ENCODE results near the gene KCP.

KCP gene

GRCh38 chr7:128904381-128905197, 5.9 kb downstream of the KCP start:
- no peak for DNase-seq

- DNase-seq = no peak
Observed at GRCh38 chr7:128903621-128904361, 6.7 kb downstream of the KCP start.

DNA sequence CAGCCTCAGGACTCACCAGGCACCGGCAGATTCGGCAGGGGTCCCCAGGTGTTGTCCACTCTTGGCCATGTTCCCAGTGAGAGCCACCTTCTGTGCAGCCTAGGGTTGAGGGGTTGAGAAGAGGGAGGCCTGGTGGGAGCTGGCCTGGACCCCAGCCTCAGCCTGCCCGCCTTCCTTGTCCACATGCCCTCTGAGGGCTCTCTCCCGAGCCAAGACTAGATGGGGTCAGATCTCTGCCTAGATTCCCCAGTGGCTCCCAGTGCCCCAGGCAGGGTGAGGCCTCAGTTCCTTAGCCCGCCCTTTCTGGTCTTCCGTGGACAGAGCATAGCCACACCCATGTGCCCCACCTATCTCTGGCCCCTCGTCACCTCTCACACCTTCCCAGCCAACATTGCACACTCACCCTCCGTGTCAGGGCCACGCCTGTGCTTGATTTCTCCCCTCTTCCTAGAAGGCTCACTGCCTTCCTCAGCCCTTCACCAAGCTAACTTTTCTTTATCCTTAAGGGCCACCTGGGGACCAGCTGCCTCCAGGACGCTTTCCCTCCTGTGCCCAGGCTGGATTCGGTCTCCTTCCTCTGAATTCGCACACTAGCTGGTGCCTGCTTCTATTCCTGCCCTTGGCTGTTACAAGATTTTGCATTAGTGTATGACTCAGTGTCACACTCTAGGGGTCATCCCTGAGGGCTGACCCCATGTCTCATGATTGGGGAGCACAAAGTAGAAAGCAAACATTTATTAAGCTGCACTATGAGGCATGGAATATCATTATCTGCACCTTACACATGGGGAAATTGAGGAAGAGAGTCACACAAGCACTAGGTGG, 7.5 kb downstream of the KCP start:
- DNase-seq = no peak

- no peak for DNase-seq
Observed at GRCh38 chr7:128900237-128900636, 10.3 kb downstream of the KCP start.

DNA sequence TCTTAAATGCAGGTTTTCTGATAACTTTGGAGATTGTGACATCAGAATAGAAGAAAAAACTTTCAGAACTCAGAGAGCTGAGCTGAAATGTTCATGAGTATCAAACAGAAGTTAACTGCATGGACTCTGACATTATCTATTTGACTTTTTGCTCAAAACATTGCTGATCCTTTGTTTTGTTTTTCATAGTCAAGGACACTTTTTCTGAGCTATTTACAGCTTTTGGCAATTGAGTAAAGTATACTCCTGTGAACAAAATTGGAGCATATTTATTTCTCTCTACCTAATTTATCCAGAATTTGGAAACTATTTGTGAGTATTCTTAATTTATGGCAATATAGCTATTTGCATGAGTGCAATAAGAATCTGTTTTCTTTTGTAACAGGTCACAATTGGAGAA, 11.1 kb downstream of the KCP start:
- no peak for DNase-seq

- DNase-seq = no peak
Observed at GRCh38 chr7:128895320-128895719, 15.2 kb downstream of the KCP start.

DNA sequence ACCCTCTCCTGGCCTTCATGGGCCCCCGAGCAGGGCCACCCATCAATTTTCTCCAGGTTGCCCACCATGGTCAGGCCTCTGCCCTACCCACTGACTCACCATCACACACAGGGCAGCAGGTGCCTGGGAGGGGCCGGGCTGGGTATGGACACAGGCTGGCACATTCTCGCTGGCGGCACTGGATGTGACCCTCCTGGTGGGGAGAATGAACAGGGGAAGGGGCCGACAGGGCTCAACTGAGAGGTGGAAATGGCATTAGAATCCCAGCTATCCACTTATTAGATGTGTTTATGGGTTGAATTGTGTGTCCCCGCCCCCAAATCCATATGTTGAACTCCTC, 16.4 kb downstream of the KCP start:
- no peak for DNase-seq

- no peak for DNase-seq
Observed at GRCh38 chr7:128893251-128894100, 17.0 kb downstream of the KCP start.

DNA sequence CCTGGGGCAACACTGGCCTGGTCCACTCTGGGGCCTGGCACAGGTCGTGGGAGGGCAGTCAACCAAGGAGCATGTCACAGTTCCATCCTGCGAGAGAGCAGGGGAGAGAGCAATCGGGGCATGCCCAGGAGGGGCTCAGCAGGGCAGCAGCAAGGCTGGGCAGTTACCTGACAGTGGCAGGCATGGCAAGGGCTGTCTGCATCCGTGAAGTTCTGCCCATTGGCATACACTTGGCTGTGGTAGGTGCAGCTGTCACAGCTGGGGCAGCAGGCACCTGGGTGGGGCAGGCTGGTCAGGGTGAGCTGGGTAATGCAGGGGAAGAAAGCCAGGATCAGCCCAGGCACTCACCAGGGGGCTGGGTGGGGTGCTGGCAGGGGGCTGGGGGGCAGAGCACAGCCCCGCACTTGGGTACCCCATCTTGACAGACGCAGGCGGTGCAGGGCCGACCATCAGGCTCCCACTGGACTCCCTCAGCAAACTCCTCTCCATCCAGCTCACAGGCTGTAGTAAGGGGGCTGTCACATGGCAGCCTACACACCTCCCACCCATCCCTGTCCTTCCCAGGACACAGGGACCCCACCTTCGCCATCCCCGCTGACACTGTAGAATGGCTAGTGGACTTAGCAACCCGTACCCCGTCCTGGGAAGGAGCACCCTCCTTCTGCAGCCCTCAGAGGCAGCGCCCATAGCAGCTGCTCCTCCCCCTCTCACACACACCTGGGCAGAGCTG, 17.8 kb downstream of the KCP start:
- DNase-seq = no peak

GRCh38 chr7:128891942-128892269, 18.6 kb downstream of the KCP start:
- DNase-seq = no peak

GRCh38 chr7:128891110-128891941, 19.2 kb downstream of the KCP start:
- no peak for DNase-seq

GRCh38 chr7:128890306-128891109, 20.0 kb downstream of the KCP start:
- DNase-seq = no peak

DNA sequence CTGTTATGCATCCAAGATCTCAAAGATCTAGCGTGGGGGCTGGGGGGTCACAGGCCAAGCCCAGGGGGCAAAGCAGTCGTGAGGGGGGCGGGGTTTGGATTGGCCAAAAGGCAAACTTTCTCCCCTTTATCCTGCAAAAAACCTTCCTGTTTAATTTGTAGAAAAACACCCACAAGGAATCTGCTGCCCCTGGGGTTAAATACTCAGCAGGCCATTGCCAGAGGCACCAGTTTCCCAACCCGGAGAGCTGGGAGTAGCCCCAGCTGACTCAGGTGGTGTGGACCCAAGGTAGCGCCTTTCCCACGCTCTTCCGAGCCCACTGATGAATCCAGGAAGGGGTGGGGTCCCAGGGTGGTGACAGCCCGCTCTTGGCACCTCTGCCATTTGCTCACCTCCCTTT, 21.4 kb downstream of the KCP start:
- DNase-seq = no peak

DNA sequence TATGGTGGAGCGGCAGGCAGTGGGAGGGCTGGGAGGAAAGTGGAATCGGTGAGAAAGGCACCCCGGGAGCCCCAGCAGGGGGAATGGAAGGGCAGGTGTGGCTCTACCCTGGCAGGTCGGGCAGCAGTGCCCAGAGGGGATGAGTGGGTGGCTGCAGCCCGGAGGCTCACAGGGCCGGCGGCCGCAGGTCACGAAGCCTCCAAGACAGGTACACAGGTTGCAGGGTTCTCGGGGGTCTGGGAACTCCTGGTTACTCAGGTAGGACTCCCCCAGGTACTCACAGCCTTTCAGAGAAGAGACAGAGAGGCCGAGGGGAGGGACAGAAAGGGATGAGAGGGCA, 21.8 kb downstream of the KCP start:
- no peak for DNase-seq

DNA sequence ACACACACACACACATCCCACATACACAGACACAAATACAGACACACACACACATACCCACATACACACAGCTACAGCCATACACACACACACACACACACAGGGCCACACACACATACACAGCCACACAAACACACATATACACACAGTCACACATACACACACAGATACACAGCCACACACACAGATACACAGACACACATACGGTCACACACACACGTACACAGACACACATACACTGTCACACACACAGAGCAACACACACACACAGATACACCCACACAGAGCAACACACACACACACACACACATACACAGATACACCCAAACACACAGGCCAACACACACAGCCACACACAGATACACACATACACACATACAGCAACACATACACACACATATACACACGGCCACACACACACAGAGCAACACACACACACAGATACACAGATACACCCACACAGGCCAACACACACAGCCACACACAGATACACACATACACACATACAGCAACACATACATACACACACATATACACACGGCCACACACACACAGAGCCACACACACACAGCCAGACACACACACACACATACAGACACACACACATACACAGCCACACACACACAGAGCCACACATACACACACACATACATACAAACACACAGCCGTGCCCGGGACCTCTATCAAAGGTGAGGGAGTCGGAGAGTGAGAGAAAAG, 22.3 kb downstream of the KCP start:
- DNase-seq = no peak

- DNase-seq = no peak
Observed at GRCh38 chr7:128887169-128888038, 23.1 kb downstream of the KCP start.

DNA sequence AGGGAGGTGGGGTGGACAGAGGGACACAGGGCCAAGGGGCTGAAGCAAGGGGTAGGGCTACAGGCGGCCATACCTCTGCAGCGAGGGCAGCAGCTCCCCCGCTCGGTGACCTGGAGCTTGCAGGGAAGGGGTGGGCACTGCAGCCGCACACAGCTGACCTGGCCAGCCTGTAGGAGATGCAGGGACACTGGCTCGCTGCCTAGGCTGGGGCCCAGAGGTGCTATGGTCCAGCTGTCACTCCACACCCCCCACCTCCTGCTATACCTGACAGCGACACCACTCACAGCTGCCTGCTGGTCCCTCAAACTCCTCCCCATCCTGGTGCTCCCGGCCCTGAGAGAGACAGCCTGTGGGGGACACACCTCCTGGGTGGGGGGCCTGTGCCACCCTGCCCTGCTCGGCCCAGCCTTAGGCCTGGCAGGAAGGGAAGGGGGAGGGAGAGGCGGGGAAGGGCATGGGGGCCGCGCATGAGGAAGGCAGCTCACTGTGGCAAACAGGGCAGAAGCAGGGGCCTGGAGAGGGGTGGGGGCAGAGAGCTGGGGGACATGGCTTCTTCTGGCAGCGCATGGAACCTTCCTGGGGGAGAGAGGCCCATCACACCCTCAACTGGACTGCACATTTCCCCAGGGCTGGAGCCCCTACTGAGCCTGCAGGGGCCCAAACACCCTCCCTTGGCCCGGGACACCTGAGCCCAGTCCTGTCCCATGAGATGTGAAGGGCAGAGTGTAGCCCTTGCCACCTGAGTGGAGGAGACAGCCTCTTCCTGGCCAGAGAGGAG, 23.9 kb downstream of the KCP start:
- no peak for DNase-seq
